MM.1S (cell line): ENCODE measurements around the gene WDR1.

Experiments
- DNase-seq: peaks from one replicate; pipeline ENCODE4 v3.0.0-alpha.2; 2015
- H2AFZ ChIP-seq: fragments of 300-600 bp; sonication (generic); 2 replicates; pipeline ENCODE4 v1.6.0; 2016; ENCODE audit warnings: antibody characterized with exemption, low read length
- H3F3A ChIP-seq: fragments of 300-600 bp; sonication (generic); 2 replicates; pipeline ENCODE4 v1.6.1; 2016; ENCODE audit warnings: mild to moderate bottlenecking, antibody characterized with exemption, low read length, moderate library complexity, mixed read lengths; ENCODE audit not compliant: insufficient read depth
- H3K27ac ChIP-seq: fragments of 300-600 bp; sonication (generic); 2 replicates; pipeline ENCODE4 v1.5.1; 2016; ENCODE audit warnings: mild to moderate bottlenecking, low read length
- H3K27me3 ChIP-seq: fragments of 300-600 bp; sonication (generic); replicated peaks from 2 replicates; pipeline ENCODE4 v1.6.0; 2016; ENCODE audit warnings: low read length; ENCODE audit not compliant: insufficient read depth
- H3K36me3 ChIP-seq: fragments of 300-600 bp; sonication (generic); replicated peaks from 2 replicates; pipeline ENCODE4 v1.6.1; 2016; ENCODE audit warnings: mild to moderate bottlenecking, low read length, mixed read lengths; ENCODE audit not compliant: insufficient read depth
- H3K4me1 ChIP-seq: fragments of 300-600 bp; sonication (generic); 2 replicates; pipeline ENCODE4 v1.6.1; 2016; ENCODE audit warnings: low read length, mixed read lengths
- H3K4me2 ChIP-seq: fragments of 300-600 bp; sonication (generic); 2 replicates; pipeline ENCODE4 v1.6.0; 2016; ENCODE audit warnings: low read depth, low read length
- H3K4me3 ChIP-seq: fragments of 300-600 bp; sonication (generic); 2 replicates; pipeline ENCODE4 v1.5.1; 2016; ENCODE audit warnings: low read length, mixed read lengths
- H3K79me2 ChIP-seq: fragments of 300-600 bp; sonication (generic); 2 replicates; pipeline ENCODE4 v1.6.1; 2016; ENCODE audit warnings: mixed run types, low read length, mixed read lengths
- H3K9ac ChIP-seq: fragments of 300-600 bp; sonication (generic); 2 replicates; pipeline ENCODE4 v1.6.1; 2016; ENCODE audit warnings: low read length, mixed read lengths
- H3K9me2 ChIP-seq: fragments of 300-600 bp; sonication (generic); replicated peaks from 2 replicates; pipeline ENCODE4 v1.6.1; 2016; ENCODE audit warnings: mild to moderate bottlenecking, low read length, mixed read lengths; ENCODE audit not compliant: insufficient read depth
- H3K9me3 ChIP-seq: fragments of 300-600 bp; sonication (generic); replicated peaks from 2 replicates; pipeline ENCODE4 v1.6.1; 2016; ENCODE audit warnings: mild to moderate bottlenecking, low read length, mixed read lengths; ENCODE audit not compliant: insufficient read depth
- H4K20me1 ChIP-seq: fragments of 300-600 bp; sonication (generic); 2 replicates; pipeline ENCODE4 v1.6.1; 2016; ENCODE audit warnings: mild to moderate bottlenecking, low read length, moderate library complexity, mixed read lengths; ENCODE audit not compliant: insufficient read depth
- CTCF ChIP-seq: fragments of 300-600 bp; sonication (generic); IDR thresholded peaks from 2 replicates; pipeline ENCODE4 v1.5.1; 2016; ENCODE audit warnings: antibody characterized with exemption, low read length, mixed read lengths
- EZH2 ChIP-seq: fragments of 300-600 bp; sonication (generic); optimal IDR thresholded peaks from 2 replicates; pipeline ENCODE3; 2017; ENCODE audit warnings: low read depth, mild to moderate bottlenecking, antibody characterized with exemption, low read length, mixed read lengths
- EZH2phosphoT487 ChIP-seq: fragments of 300-600 bp; sonication (generic); IDR thresholded peaks from 2 replicates; pipeline ENCODE4 v1.6.1; 2018; ENCODE audit warnings: antibody characterized with exemption, low read length

The WDR1 gene

GRCh38 chr4:10032625-10033024, 84.0 kb downstream of the WDR1 start:
- H3K27me3 ChIP-seq, result no peaks in the 10 kb centered on the region
- no peak for DNase-seq
- H3F3A ChIP-seq, result no peaks in the 10 kb centered on the region
- H3K9me2 ChIP-seq, result no peaks in the 10 kb centered on the region
- no peaks in the 10 kb centered on the region for H4K20me1 ChIP-seq
- H3K36me3 ChIP-seq, result no peaks in the 10 kb centered on the region
- no peak overlapping the region for H3K27ac ChIP-seq
- TF ChIP-seq CTCF, result no peak
- TF ChIP-seq EZH2, result no peak
- no peak for TF ChIP-seq EZH2phosphoT487
- H3K4me3 ChIP-seq, result no peak overlapping the region
- no peaks in the 10 kb centered on the region for H3K4me1 ChIP-seq
- H3K9ac ChIP-seq, result no peak overlapping the region
- H3K9me3 ChIP-seq, result no peaks in the 10 kb centered on the region
- no peak overlapping the region for H3K4me2 ChIP-seq
- H2AFZ ChIP-seq, result no peak overlapping the region
- H3K79me2 ChIP-seq, result no peaks in the 10 kb centered on the region

- no peaks in the 10 kb centered on the region for H3K4me1 ChIP-seq
- no peaks in the 10 kb centered on the region for H3K9me3 ChIP-seq
- H3K27me3 ChIP-seq, result no peaks in the 10 kb centered on the region
- no peak overlapping the region for H3K4me3 ChIP-seq
- H3K27ac ChIP-seq, result no peak overlapping the region
- H3K9ac ChIP-seq, result no peak overlapping the region
- no peaks in the 10 kb centered on the region for H3K36me3 ChIP-seq
- no peaks in the 10 kb centered on the region for H3F3A ChIP-seq
- no peaks in the 10 kb centered on the region for H3K9me2 ChIP-seq
- no peaks in the 10 kb centered on the region for H4K20me1 ChIP-seq
- DNase-seq, result no peak
- H2AFZ ChIP-seq, result no peak overlapping the region
- TF ChIP-seq EZH2phosphoT487 (no peak), EZH2 (no peak), CTCF (no peak)
- H3K4me2 ChIP-seq, result no peak overlapping the region
- no peaks in the 10 kb centered on the region for H3K79me2 ChIP-seq
These were observed 84.7 kb downstream of the WDR1 start for GRCh38 chr4:10031668-10032590.

GRCh38 chr4:10030972-10031667, 85.5 kb downstream of the WDR1 start:
- Histone ChIP-seq H3K27ac (no peak overlapping the region), H3K4me1 (no peaks in the 10 kb centered on the region), H4K20me1 (no peaks in the 10 kb centered on the region), H3K9me2 (no peaks in the 10 kb centered on the region), H3K79me2 (no peaks in the 10 kb centered on the region), H3K4me3 (no peak overlapping the region), H3K9me3 (no peaks in the 10 kb centered on the region), H3F3A (no peaks in the 10 kb centered on the region), H3K36me3 (no peaks in the 10 kb centered on the region), H3K9ac (no peak overlapping the region), H3K27me3 (no peaks in the 10 kb centered on the region), H2AFZ (no peak overlapping the region), H3K4me2 (no peak overlapping the region)
- no peak for DNase-seq
- TF ChIP-seq EZH2phosphoT487 (no peak), CTCF (no peak), EZH2 (no peak)
